Gastroesophageal sphincter (tissue), 3 donors: ENCODE results near the gene P3R3URF.

Experiments used
- CTCF ChIP-seq, 4 experiments: fragments of 200-600 bp in 2 of 4; fragments of 450-650 bp in 2 of 4; sonication (generic) in 1 of 4; IDR thresholded peaks; one replicate each; pipeline ENCODE4 v1.5.1; 2017 to 2019; ENCODE audit warnings: antibody characterized with exemption in 4 of 4, mild to moderate bottlenecking in 2 of 4, moderate library complexity in 2 of 4
- EP300 ChIP-seq: sonication (generic); formaldehyde crosslinking; IDR thresholded peaks from one replicate; pipeline ENCODE4 v1.6.1; 2017; ENCODE audit warnings: antibody characterized with exemption, mild to moderate bottlenecking
- POLR2A ChIP-seq, 2 donors: fragments of 450-650 bp; IDR thresholded peaks; one replicate each; pipeline ENCODE4 v1.6.1; 2017; ENCODE audit warnings: antibody characterized with exemption in 2 of 2, mild to moderate bottlenecking in 2 of 2, moderate library complexity in 1 of 2

DNA sequence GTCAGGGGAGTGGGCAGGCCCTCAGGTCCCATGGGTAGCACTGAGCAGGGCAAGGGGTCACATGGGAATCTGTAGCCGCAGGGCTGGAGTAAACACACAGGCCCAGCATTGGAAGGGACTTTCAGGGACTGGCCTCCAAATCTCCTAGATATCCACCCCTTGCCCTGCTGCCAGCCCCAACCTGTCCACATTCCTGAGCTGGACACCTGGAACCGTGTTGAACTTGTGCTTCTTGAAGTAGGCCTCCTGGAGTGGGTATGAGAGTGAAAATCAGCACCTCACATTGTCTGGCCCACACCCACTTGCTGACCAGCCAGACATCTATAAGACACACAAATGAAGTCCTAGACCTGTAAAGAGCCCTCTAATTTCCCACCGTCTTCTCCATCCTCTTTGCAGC lies 14.3 kb upstream of the P3R3URF start:
- TF ChIP-seq EP300: no peak
- no peak for TF ChIP-seq CTCF (IDR thresholded peaks at IDR 0.05)
- no peak for TF ChIP-seq POLR2A (IDR thresholded peaks at IDR 0.05)
